HepG2 (cell line): Measurements from ENCODE around the gene UTP11. TPM values are rescaled to one million over a fixed set of nuclear protein-coding genes. Genes with fewer than 3 reads are reported as not detected.
A peak's percentile ranks its signal among the peaks of the same experiment; 100 is the strongest.

Experiments
- JUNB ChIP-seq: sonication (generic); formaldehyde crosslinking; IDR thresholded peaks from 2 replicates; pipeline ENCODE4 v1.8.0; 2022; ENCODE audit warnings: missing genetic modification reagents, mild to moderate bottlenecking, borderline replicate concordance
- KLF15 ChIP-seq: sonication (generic); formaldehyde crosslinking; IDR thresholded peaks from 2 replicates; pipeline ENCODE4 v1.8.1; 2023; ENCODE audit warnings: borderline replicate concordance, mild to moderate bottlenecking, inconsistent platforms, missing genetic modification reagents, mixed read lengths
- MTERF4 ChIP-seq: sonication (generic); formaldehyde crosslinking; IDR thresholded peaks from 2 replicates; pipeline ENCODE4 v1.8.0; 2023; ENCODE audit warnings: mild to moderate bottlenecking, missing genetic modification reagents
- SMYD3 ChIP-seq: sonication (generic); formaldehyde crosslinking; IDR thresholded peaks from 2 replicates; pipeline ENCODE4 v1.8.1; 2023; ENCODE audit warnings: mild to moderate bottlenecking, missing genetic modification reagents
- TCF7 ChIP-seq: sonication (generic); IDR thresholded peaks from 2 replicates; pipeline ENCODE4 v1.6.1; 2016; ENCODE audit warnings: antibody characterized with exemption, low read depth
- THAP11 ChIP-seq: IDR thresholded peaks from 2 replicates; pipeline ENCODE4 v1.6.1; 2016; ENCODE audit warnings: missing biosample characterization, missing genetic modification reagents
- ZBTB42 ChIP-seq: sonication (generic); formaldehyde crosslinking; IDR thresholded peaks from 2 replicates; pipeline ENCODE4 v1.5.0; 2020; ENCODE audit warnings: mild to moderate bottlenecking, missing genetic modification reagents
- ZNF205 ChIP-seq: IDR thresholded peaks from 2 replicates; pipeline ENCODE4 v1.6.1; 2018; ENCODE audit warnings: missing biosample characterization, missing genetic modification reagents
- ZNF30 ChIP-seq: sonication (generic); formaldehyde crosslinking; IDR thresholded peaks from 2 replicates; pipeline ENCODE4 v1.5.0; 2020; ENCODE audit warnings: mild to moderate bottlenecking, missing genetic modification reagents
- ZNF607 ChIP-seq: sonication (generic); formaldehyde crosslinking; IDR thresholded peaks from 2 replicates; pipeline ENCODE4 v1.5.1; 2020; ENCODE audit warnings: missing genetic modification reagents, mild to moderate bottlenecking, borderline replicate concordance
- polyA plus RNA-seq, 8 experiments: library from polyadenylated mRNA; depleted of rRNA in 3 of 8; stranded (reverse) in 7 of 8; unstranded in 1 of 8; fragments of >200 nt; fragmentation: Illumina TruSeq in 4 of 8; extraction: Trizol in 4 of 8; gene quantifications; 2 replicates each; pipeline versions ENCODE4 v1.2.1 to v1.2.3, GENCODE V29; 2011 to 2016; ENCODE audit warnings: low read depth in 4 of 8, missing spikeins in 1 of 8, mixed read lengths in 1 of 8; ENCODE audit not compliant: insufficient read depth in 1 of 8
- total RNA-seq, 5 experiments: library from RNA; depleted of rRNA; stranded (reverse); fragments of >200 nt; fragmentation: Illumina TruSeq; extraction: Trizol; gene quantifications; 2 replicates each; pipeline ENCODE4 v1.2.3, GENCODE V29; 2016; ENCODE audit warnings: low read depth in 1 of 5
- TF ChIP-seq, protein P1 (sequence below): sonication (generic); formaldehyde crosslinking; IDR thresholded peaks from 2 replicates; pipeline ENCODE4 v1.4.0; 2020; ENCODE audit warnings: low read depth, mild to moderate bottlenecking, missing genetic modification reagents
- TF ChIP-seq, protein P2 (sequence below): sonication (generic); formaldehyde crosslinking; IDR thresholded peaks from 2 replicates; pipeline ENCODE4 v1.5.1; 2020; ENCODE audit warnings: mild to moderate bottlenecking, moderate library complexity, missing genetic modification reagents
- TF ChIP-seq, protein P3 (sequence below): fragments of 450-650 bp; IDR thresholded peaks from 2 replicates; pipeline ENCODE4 v1.6.1; 2017; ENCODE audit warnings: mild to moderate bottlenecking
- TF ChIP-seq, protein P4 (sequence below): IDR thresholded peaks from 2 replicates; pipeline ENCODE4 v1.6.1; 2016; ENCODE audit warnings: low read depth
- TF ChIP-seq, protein P5 (sequence below): IDR thresholded peaks from 2 replicates; pipeline ENCODE4 v1.6.1; 2016; ENCODE audit warnings: missing genetic modification reagents, missing compliant biosample characterization

The UTP11 gene
- total and polyA plus RNA-seq, 2 of the 13 experiments (the other 11 are each of a cell fraction or from before 2014, with no cell fraction given) = 13.5 to 44.8 TPM

DNA sequence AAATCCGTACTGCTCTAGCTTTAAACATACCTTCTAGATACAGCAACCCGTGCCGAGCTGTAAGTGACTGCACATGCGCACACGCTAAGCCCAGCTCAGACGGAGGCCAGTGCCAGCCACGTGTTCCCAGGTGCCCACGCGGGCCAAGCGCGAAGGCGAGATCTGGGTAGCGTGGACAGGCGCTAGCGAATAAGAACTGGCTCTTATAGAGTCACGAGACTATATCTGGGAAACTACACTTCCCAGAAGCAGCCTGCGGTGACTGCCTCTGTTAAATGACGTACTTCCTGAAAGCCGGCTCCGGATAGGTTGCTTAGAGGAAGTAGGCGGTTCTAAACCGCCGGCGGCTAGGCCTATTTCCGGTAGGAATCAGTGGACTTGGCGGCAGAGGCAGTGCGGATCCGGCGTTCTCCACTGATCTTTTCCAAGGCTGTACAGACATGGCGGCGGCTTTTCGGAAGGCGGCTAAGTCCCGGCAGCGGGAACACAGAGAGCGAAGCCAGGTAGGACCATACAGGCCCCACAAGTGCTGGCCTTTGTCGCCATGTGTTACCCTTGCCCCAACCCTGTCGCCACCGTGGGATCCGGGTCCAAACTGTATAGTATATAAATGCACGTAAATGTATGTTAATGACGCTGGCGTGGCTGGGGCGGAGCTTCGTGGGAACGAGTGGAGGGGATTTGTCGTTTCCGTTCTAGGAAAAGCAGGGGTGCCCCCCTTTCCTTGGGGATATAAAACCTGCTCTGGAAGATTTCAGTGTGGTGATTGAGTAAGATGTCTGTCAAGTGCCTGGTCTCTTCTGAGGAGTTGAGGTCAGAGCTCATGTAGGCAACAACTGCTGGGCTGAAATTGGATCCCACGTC lies at the start of gene UTP11 (continued):
- TF ChIP-seq ZNF205 (CRISPR knock-in tag) (peak; percentile 93), ZBTB42 (CRISPR knock-in tag) (peak; percentile 91; the same call in 1 of the 2 replicates), ZNF30 (peak; percentile 98), SMYD3 (CRISPR knock-in tag) (peak; percentile 76; the same call in 1 of the 2 replicates), KLF15 (CRISPR knock-in tag) (peak; percentile 94), JUNB (CRISPR knock-in tag) (no peak), THAP11 (CRISPR knock-in tag) (peak; percentile 100), ZNF607 (CRISPR knock-in tag) (peak; percentile 98), MTERF4 (CRISPR knock-in tag) (no peak), TCF7 (no peak)
- TF ChIP-seq, protein P1, sequence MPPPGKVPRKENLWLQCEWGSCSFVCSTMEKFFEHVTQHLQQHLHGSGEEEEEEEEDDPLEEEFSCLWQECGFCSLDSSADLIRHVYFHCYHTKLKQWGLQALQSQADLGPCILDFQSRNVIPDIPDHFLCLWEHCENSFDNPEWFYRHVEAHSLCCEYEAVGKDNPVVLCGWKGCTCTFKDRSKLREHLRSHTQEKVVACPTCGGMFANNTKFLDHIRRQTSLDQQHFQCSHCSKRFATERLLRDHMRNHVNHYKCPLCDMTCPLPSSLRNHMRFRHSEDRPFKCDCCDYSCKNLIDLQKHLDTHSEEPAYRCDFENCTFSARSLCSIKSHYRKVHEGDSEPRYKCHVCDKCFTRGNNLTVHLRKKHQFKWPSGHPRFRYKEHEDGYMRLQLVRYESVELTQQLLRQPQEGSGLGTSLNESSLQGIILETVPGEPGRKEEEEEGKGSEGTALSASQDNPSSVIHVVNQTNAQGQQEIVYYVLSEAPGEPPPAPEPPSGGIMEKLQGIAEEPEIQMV (CRISPR knock-in tag) = peak; percentile 83
- TF ChIP-seq, protein P2, sequence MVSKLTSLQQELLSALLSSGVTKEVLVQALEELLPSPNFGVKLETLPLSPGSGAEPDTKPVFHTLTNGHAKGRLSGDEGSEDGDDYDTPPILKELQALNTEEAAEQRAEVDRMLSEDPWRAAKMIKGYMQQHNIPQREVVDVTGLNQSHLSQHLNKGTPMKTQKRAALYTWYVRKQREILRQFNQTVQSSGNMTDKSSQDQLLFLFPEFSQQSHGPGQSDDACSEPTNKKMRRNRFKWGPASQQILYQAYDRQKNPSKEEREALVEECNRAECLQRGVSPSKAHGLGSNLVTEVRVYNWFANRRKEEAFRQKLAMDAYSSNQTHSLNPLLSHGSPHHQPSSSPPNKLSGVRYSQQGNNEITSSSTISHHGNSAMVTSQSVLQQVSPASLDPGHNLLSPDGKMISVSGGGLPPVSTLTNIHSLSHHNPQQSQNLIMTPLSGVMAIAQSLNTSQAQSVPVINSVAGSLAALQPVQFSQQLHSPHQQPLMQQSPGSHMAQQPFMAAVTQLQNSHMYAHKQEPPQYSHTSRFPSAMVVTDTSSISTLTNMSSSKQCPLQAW (CRISPR knock-in tag) = peak; percentile 64
- TF ChIP-seq, protein P3, sequence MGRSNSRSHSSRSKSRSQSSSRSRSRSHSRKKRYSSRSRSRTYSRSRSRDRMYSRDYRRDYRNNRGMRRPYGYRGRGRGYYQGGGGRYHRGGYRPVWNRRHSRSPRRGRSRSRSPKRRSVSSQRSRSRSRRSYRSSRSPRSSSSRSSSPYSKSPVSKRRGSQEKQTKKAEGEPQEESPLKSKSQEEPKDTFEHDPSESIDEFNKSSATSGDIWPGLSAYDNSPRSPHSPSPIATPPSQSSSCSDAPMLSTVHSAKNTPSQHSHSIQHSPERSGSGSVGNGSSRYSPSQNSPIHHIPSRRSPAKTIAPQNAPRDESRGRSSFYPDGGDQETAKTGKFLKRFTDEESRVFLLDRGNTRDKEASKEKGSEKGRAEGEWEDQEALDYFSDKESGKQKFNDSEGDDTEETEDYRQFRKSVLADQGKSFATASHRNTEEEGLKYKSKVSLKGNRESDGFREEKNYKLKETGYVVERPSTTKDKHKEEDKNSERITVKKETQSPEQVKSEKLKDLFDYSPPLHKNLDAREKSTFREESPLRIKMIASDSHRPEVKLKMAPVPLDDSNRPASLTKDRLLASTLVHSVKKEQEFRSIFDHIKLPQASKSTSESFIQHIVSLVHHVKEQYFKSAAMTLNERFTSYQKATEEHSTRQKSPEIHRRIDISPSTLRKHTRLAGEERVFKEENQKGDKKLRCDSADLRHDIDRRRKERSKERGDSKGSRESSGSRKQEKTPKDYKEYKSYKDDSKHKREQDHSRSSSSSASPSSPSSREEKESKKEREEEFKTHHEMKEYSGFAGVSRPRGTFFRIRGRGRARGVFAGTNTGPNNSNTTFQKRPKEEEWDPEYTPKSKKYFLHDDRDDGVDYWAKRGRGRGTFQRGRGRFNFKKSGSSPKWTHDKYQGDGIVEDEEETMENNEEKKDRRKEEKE = no peak
- TF ChIP-seq, protein P4, sequence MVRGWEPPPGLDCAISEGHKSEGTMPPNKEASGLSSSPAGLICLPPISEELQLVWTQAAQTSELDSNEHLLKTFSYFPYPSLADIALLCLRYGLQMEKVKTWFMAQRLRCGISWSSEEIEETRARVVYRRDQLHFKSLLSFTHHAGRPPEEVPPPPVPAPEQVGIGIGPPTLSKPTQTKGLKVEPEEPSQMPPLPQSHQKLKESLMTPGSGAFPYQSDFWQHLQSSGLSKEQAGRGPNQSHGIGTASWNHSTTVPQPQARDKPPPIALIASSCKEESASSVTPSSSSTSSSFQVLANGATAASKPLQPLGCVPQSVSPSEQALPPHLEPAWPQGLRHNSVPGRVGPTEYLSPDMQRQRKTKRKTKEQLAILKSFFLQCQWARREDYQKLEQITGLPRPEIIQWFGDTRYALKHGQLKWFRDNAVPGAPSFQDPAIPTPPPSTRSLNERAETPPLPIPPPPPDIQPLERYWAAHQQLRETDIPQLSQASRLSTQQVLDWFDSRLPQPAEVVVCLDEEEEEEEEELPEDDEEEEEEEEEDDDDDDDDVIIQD (CRISPR knock-in tag) = 0 out of 2 replicates have a peak, but pooled peaks have one; percentile 38
- TF ChIP-seq, protein P5, sequence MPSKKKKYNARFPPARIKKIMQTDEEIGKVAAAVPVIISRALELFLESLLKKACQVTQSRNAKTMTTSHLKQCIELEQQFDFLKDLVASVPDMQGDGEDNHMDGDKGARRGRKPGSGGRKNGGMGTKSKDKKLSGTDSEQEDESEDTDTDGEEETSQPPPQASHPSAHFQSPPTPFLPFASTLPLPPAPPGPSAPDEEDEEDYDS (CRISPR knock-in tag) = peak; percentile 39
